Ishikawa (cell line): Measurements from ENCODE around the gene NF1.

Experiments
- CEBPB ChIP-seq: IDR thresholded peaks from 2 replicates; pipeline ENCODE4 v1.6.1; 2012
- CREB1 ChIP-seq: IDR thresholded peaks from 2 replicates; pipeline ENCODE4 v1.6.1; 2012; ENCODE audit warnings: low read depth
- EP300 ChIP-seq: IDR thresholded peaks from 2 replicates; pipeline ENCODE4 v1.6.1; 2012; ENCODE audit warnings: borderline replicate concordance
- FOXM1 ChIP-seq: IDR thresholded peaks from 2 replicates; pipeline ENCODE4 v1.6.1; 2012; ENCODE audit warnings: low read depth, borderline replicate concordance
- MAX ChIP-seq: IDR thresholded peaks from 2 replicates; pipeline ENCODE4 v1.6.1; 2012
- NFIC ChIP-seq: IDR thresholded peaks from 2 replicates; pipeline ENCODE4 v1.6.1; 2012
- RAD21 ChIP-seq: IDR thresholded peaks from 2 replicates; pipeline ENCODE4 v1.6.1; 2012; ENCODE audit warnings: low read depth
- REST ChIP-seq: IDR thresholded peaks from 2 replicates; pipeline ENCODE4 v1.6.1; 2012; ENCODE audit warnings: low read depth, mild to moderate bottlenecking
- TAF1 ChIP-seq: IDR thresholded peaks from 2 replicates; pipeline ENCODE4 v1.6.1; 2012; ENCODE audit warnings: low read depth, mild to moderate bottlenecking
- TCF12 ChIP-seq: IDR thresholded peaks from 2 replicates; pipeline ENCODE4 v1.6.1; 2012; ENCODE audit warnings: low read depth
- TEAD4 ChIP-seq: IDR thresholded peaks from 2 replicates; pipeline ENCODE4 v1.6.1; 2012
- YY1 ChIP-seq: IDR thresholded peaks from 2 replicates; pipeline ENCODE4 v1.6.1; 2012; ENCODE audit warnings: low read depth
- ZBTB7A ChIP-seq: IDR thresholded peaks from 2 replicates; pipeline ENCODE4 v1.6.1; 2012; ENCODE audit warnings: low read depth

GRCh38 chr17:31148205-31148604 lies 53.4 kb downstream of the NF1 start:
- TF ChIP-seq CREB1 = no peak
- no peak for TF ChIP-seq MAX
- TF ChIP-seq EP300 = no peak
- TF ChIP-seq RAD21 = no peak
- no peak for TF ChIP-seq TEAD4
- TF ChIP-seq REST = no peak
- no peak for TF ChIP-seq FOXM1
- TF ChIP-seq CEBPB = no peak
- TF ChIP-seq TCF12 = no peak
- TF ChIP-seq TAF1 = no peak
- TF ChIP-seq ZBTB7A = no peak
- TF ChIP-seq NFIC = no peak
- TF ChIP-seq YY1 = no peak
